H9 (cell line): ENCODE measurements around the gene MYO1F. TPM values are rescaled to one million over a fixed set of nuclear protein-coding genes. Genes with fewer than 3 reads are reported as not detected.

ENCODE experiments used
- DNase-seq: peaks from one replicate; pipeline ENCODE4 v3.0.0-alpha.2; 2017
- H2AFZ ChIP-seq: one replicate; pipeline ENCODE4 v1.6.1; 2013; ENCODE audit warnings: mild to moderate bottlenecking, low read length, control low read depth, moderate library complexity
- H2AK5ac ChIP-seq: 2 replicates; pipeline ENCODE4 v1.6.1; 2013; ENCODE audit warnings: low read length, control low read depth, mixed read lengths; ENCODE audit not compliant: insufficient read length
- H2BK120ac ChIP-seq: one replicate; pipeline ENCODE4 v1.6.1; 2013; ENCODE audit warnings: low read depth, mild to moderate bottlenecking, low read length, control low read depth, inconsistent platforms; ENCODE audit not compliant: poor library complexity, severe bottlenecking
- H2BK12ac ChIP-seq: 2 replicates; pipeline ENCODE4 v1.6.1; 2013; ENCODE audit warnings: low read length, control low read depth, mixed read lengths, low read depth; ENCODE audit not compliant: insufficient read length
- H2BK15ac ChIP-seq: 2 replicates; pipeline ENCODE4 v1.6.1; 2013; ENCODE audit warnings: low read depth, low read length, control low read depth
- H2BK20ac ChIP-seq: one replicate; pipeline ENCODE4 v1.6.1; 2013; ENCODE audit warnings: low read depth, mild to moderate bottlenecking, low read length, control low read depth, inconsistent platforms; ENCODE audit not compliant: poor library complexity, severe bottlenecking
- H2BK5ac ChIP-seq: 2 replicates; pipeline ENCODE4 v1.6.1; 2013; ENCODE audit warnings: low read length, control low read depth, mixed read lengths; ENCODE audit not compliant: insufficient read length
- H3K14ac ChIP-seq: 2 replicates; pipeline ENCODE4 v1.6.1; 2013; ENCODE audit warnings: low read length, control low read depth; ENCODE audit not compliant: insufficient read depth
- H3K18ac ChIP-seq: 2 replicates; pipeline ENCODE4 v1.6.1; 2013; ENCODE audit warnings: low read depth, mild to moderate bottlenecking, mixed read lengths, low read length, control low read depth; ENCODE audit not compliant: insufficient read length
- H3K23ac ChIP-seq: 2 replicates; pipeline ENCODE4 v1.6.1; 2013; ENCODE audit warnings: low read length, control low read depth, mixed read lengths, low read depth; ENCODE audit not compliant: insufficient read length
- H3K23me2 ChIP-seq: 2 replicates; pipeline ENCODE4 v1.6.1; 2013; ENCODE audit warnings: low read depth, mild to moderate bottlenecking, mixed read lengths, low read length, control low read depth; ENCODE audit not compliant: insufficient read length, poor library complexity, severe bottlenecking
- H3K27ac ChIP-seq: 2 replicates; pipeline ENCODE4 v1.5.1; 2013; ENCODE audit warnings: low read length, control low read depth, mixed read lengths, low read depth; ENCODE audit not compliant: insufficient read length
- H3K27me3 ChIP-seq: 2 replicates; pipeline ENCODE4 v1.6.1; 2013; ENCODE audit warnings: low read length, control low read depth, inconsistent platforms; ENCODE audit not compliant: insufficient read depth
- H3K4ac ChIP-seq: 2 replicates; pipeline ENCODE4 v1.6.1; 2013; ENCODE audit warnings: low read depth, mild to moderate bottlenecking, control low read depth, inconsistent platforms, low read length, moderate library complexity
- H3K4me1 ChIP-seq: 2 replicates; pipeline ENCODE4 v1.6.1; 2013; ENCODE audit warnings: low read length, control low read depth, inconsistent platforms; ENCODE audit not compliant: insufficient read depth
- H3K4me2 ChIP-seq: 2 replicates; pipeline ENCODE4 v1.6.1; 2013; ENCODE audit warnings: low read length, control low read depth, mixed read lengths; ENCODE audit not compliant: insufficient read length, insufficient read depth
- H3K56ac ChIP-seq: 2 replicates; pipeline ENCODE4 v1.6.1; 2013; ENCODE audit warnings: low read depth, mild to moderate bottlenecking, mixed read lengths, low read length, control low read depth; ENCODE audit not compliant: insufficient read length
- H3K79me1 ChIP-seq: 2 replicates; pipeline ENCODE4 v1.6.1; 2013; ENCODE audit warnings: low read depth, mild to moderate bottlenecking, moderate library complexity, low read length, control low read depth, inconsistent platforms; ENCODE audit not compliant: insufficient read depth, poor library complexity, severe bottlenecking
- H3K79me2 ChIP-seq: 2 replicates; pipeline ENCODE4 v1.6.1; 2013; ENCODE audit warnings: low read length, control low read depth, inconsistent platforms; ENCODE audit not compliant: insufficient read depth
- H3K9ac ChIP-seq: 2 replicates; pipeline ENCODE4 v1.6.1; 2013; ENCODE audit warnings: low read length, control low read depth, mixed read lengths; ENCODE audit not compliant: insufficient read length; ENCODE audit errors: extremely low read depth
- H3K9me3 ChIP-seq: one replicate; pipeline ENCODE4 v1.6.1; 2013; ENCODE audit warnings: low read depth, low read length, inconsistent platforms; ENCODE audit not compliant: control insufficient read depth
- H3T11ph ChIP-seq: one replicate; pipeline ENCODE4 v1.6.1; 2013; ENCODE audit warnings: mild to moderate bottlenecking, low read length, control low read depth, inconsistent platforms
- H4K20me1 ChIP-seq: one replicate; pipeline ENCODE4 v1.6.1; 2013; ENCODE audit not compliant: control insufficient read depth, insufficient read length, insufficient read depth
- H4K5ac ChIP-seq: 2 replicates; pipeline ENCODE4 v1.6.1; 2013; ENCODE audit warnings: low read depth, mild to moderate bottlenecking, mixed read lengths, low read length, control low read depth; ENCODE audit not compliant: insufficient read length
- H4K8ac ChIP-seq: replicated peaks from 2 replicates; pipeline ENCODE4 v1.6.1; 2013; ENCODE audit warnings: low read length, control low read depth, mixed read lengths, low read depth; ENCODE audit not compliant: insufficient read length
- H4K91ac ChIP-seq: 2 replicates; pipeline ENCODE4 v1.6.1; 2013; ENCODE audit warnings: low read depth, mild to moderate bottlenecking, moderate library complexity, mixed read lengths, low read length, control low read depth; ENCODE audit not compliant: insufficient read length
- H3K27ac Mint-ChIP-seq, 3 experiments: 2 replicates in 2 of 3; 3 replicates in 1 of 3; pipeline ENCODE4 v1.8.0; 2020 to 2021; ENCODE audit warnings: mixed read lengths in 3 of 3, mild to moderate bottlenecking in 1 of 3, moderate library complexity in 1 of 3
- H3K27me3 Mint-ChIP-seq: 2 replicates; pipeline ENCODE4 v1.8.0; 2021; ENCODE audit warnings: low read depth, mild to moderate bottlenecking, moderate library complexity, mixed read lengths
- H3K36me3 Mint-ChIP-seq, 3 experiments: 2 replicates in 2 of 3; 3 replicates in 1 of 3; pipeline ENCODE4 v1.8.0; 2020 to 2021; ENCODE audit warnings: low read depth in 3 of 3, mixed read lengths in 3 of 3; ENCODE audit not compliant: insufficient read depth in 1 of 3
- H3K4me1 Mint-ChIP-seq, 2 experiments: 2 replicates each; pipeline ENCODE4 v1.8.0; 2020; ENCODE audit warnings: mixed read lengths in 2 of 2
- H3K4me3 Mint-ChIP-seq, 2 experiments: 2 replicates in 1 of 2; 3 replicates in 1 of 2; pipeline ENCODE4 v1.8.0; 2020 to 2021; ENCODE audit warnings: mild to moderate bottlenecking in 2 of 2, mixed read lengths in 2 of 2, moderate library complexity in 1 of 2
- H3K9me3 Mint-ChIP-seq, 2 experiments: 2 replicates in 1 of 2; 3 replicates in 1 of 2; pipeline ENCODE4 v1.8.0; 2020; ENCODE audit warnings: mild to moderate bottlenecking in 2 of 2, mixed read lengths in 2 of 2, moderate library complexity in 1 of 2
- CTCF ChIP-seq: fragments of 200-600 bp; sonication (generic); conservative IDR thresholded peaks from 3 replicates; pipeline ENCODE4 v1.8.0; 2021; ENCODE audit warnings: antibody characterized with exemption, mild to moderate bottlenecking
- WGBS: extraction: QIAGEN DNeasy Blood & Tissue Kit; methylation state at CpG from one replicate; pipeline ENCODE4 v1.1.7; 2013; ENCODE audit warnings: missing lambda C conversion rate, low lambda C conversion rate, mixed read lengths; ENCODE audit not compliant: insufficient read length; ENCODE audit errors: extremely low coverage; 5-methylcytosine and 5-hydroxymethylcytosine counted together
- total RNA-seq: library from RNA; stranded (reverse); gene quantifications from 2 replicates; pipeline ENCODE4 v1.2.1, GENCODE V29; 2021

MYO1F gene
- total RNA-seq, 1 experiment from 2014 or later = 1.0 TPM

GRCh38 chr19:8539621-8540149 is 37.6 kb downstream of the MYO1F start:
- no peak overlapping the region for H3K27ac ChIP-seq
- no peaks in the 10 kb centered on the region for H3K4me1 ChIP-seq
- no peak overlapping the region for H3K23ac ChIP-seq

More at GRCh38 chr19:8539621-8540149, 37.6 kb downstream of the MYO1F start:
- Histone ChIP-seq H3K27me3 (no peaks in the 10 kb centered on the region), H3K56ac (no peak overlapping the region), H3K18ac (no peak overlapping the region), H3K4me2 (no peak overlapping the region), H3T11ph (no peak overlapping the region), H2AK5ac (no peak overlapping the region), H2BK20ac (no peak overlapping the region), H2BK120ac (no peak overlapping the region), H3K9ac (no peak overlapping the region), H3K79me1 (no peaks in the 10 kb centered on the region), H3K4ac (no peak overlapping the region), H4K8ac (no peak overlapping the region), H3K23me2 (no peaks in the 10 kb centered on the region), H4K91ac (no peak overlapping the region), H3K79me2 (no peaks in the 10 kb centered on the region), H2BK15ac (no peak overlapping the region), H2BK5ac (no peak overlapping the region), H4K20me1 (no peaks in the 10 kb centered on the region), H4K5ac (no peak overlapping the region), H3K14ac (no peak overlapping the region), H2BK12ac (no peak overlapping the region), H2AFZ (no peak overlapping the region), H3K9me3 (no peaks in the 10 kb centered on the region)
- Mint-ChIP-seq H3K27ac (no peak overlapping the region; a peak in 1 of 7 replicates), H3K4me3 (no peak overlapping the region), H3K9me3 (no peaks in the 10 kb centered on the region; a peak in 1 of 5 replicates), H3K36me3 (no peaks in the 10 kb centered on the region; a peak in 2 of 7 replicates), H3K27me3 (no peaks in the 10 kb centered on the region; the same call in none of the 2 replicates), H3K4me1 (0 out of 4 replicates have a peak, but pooled peaks cover 0 to 5% of the 10 kb centered on the region in 2 experiments)
- TF ChIP-seq CTCF = no peak
- WGBS = no CpG with 5 or more reads among the region's 12 CpGs
- DNase-seq = no peak
